ENCODE measurements around the gene PDLIM1. TPM values are rescaled to one million over a fixed set of nuclear protein-coding genes. Genes with fewer than 3 reads are reported as not detected.
A peak's percentile ranks its signal among the peaks of the same experiment; 100 is the strongest.

PDLIM1 gene
- total and polyA plus RNA-seq, 9 of the 15 experiments (the other 6 are each of a cell fraction or from before 2014, with no cell fraction given) = 19.8 to 164 (median 39.1) TPM

- TF ChIP-seq, protein P1, sequence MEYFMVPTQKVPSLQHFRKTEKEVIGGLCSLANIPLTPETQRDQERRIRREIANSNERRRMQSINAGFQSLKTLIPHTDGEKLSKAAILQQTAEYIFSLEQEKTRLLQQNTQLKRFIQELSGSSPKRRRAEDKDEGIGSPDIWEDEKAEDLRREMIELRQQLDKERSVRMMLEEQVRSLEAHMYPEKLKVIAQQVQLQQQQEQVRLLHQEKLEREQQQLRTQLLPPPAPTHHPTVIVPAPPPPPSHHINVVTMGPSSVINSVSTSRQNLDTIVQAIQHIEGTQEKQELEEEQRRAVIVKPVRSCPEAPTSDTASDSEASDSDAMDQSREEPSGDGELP (CRISPR knock-in tag; IDR thresholded peaks at IDR 0.05; ENCODE audit: borderline replicate concordance) = 0 out of 2 replicates have a peak, but pooled peaks have one; percentile 28
- TF ChIP-seq EHMT2 (IDR thresholded peaks at IDR 0.05) = no peak; the same call in 1 of the 2 replicates
- no peak for TF ChIP-seq NR2C1 (IDR thresholded peaks at IDR 0.05)
- TF ChIP-seq NR2C1 (tag; IDR thresholded peaks at IDR 0.05) = peak; percentile 33; the same call in 1 of the 2 replicates
- peak; percentile 29; the same call in 1 of the 2 replicates for TF ChIP-seq ZEB2 (IDR thresholded peaks at IDR 0.05)
- TF ChIP-seq RB1 (IDR thresholded peaks at IDR 0.05; ENCODE audit: low read depth) = no peak
- TF ChIP-seq PCBP2 (IDR thresholded peaks at IDR 0.05; ENCODE audit: low read depth, low read length, poor library complexity, severe bottlenecking) = no peak
- TF ChIP-seq ATF7 (IDR thresholded peaks at IDR 0.05) = no peak
Measured at GRCh38 chr10:95303535-95303934, 12.7 kb upstream of the PDLIM1 start (continued).

- CTCF ChIA-PET (ENCODE audit: low intra/inter-chr PET ratio) = no interaction called here
Measured at GRCh38 chr10:95300022-95300539, 9.3 kb upstream of the PDLIM1 start.

More at GRCh38 chr10:95300022-95300539, 9.3 kb upstream of the PDLIM1 start:
- DNase-seq (ENCODE audit: extremely low read depth in 1 of 4, low spot score in 3 of 4) (no peak), FAIRE-seq (no peak), ATAC-seq (no peak)
- no peaks in the 10 kb centered on the region for H3K79me2 ChIP-seq (ENCODE audit: control insufficient read depth, insufficient read depth, low read length)
- no peaks in the 10 kb centered on the region for H3K27me3 ChIP-seq (ENCODE audit: control insufficient read depth in 2 of 2, insufficient read depth in 2 of 2, low read length in 2 of 2)
- no peaks in the 10 kb centered on the region for H3K9me1 ChIP-seq (ENCODE audit: control insufficient read depth, insufficient read depth, low read length)
- no peaks in the 10 kb centered on the region for H4K20me1 ChIP-seq (replicated peaks; ENCODE audit: control insufficient read depth, insufficient read depth, low read length)
- H2AFZ ChIP-seq (ENCODE audit: low read depth, low read length) = 0 out of 2 replicates have a peak overlapping the region, but pooled peaks have one; percentile 32
- H3K9me3 ChIP-seq (replicated peaks; ENCODE audit: control insufficient read depth, insufficient read depth, low read depth, low read length) = no peaks in the 10 kb centered on the region
- no peak overlapping the region for H3K4me2 ChIP-seq (ENCODE audit: insufficient read depth, low read length)
- WGBS (ENCODE audit: insufficient coverage, low coverage, missing lambda C conversion rate) = 52% methylated on average over 3 of the region's 3 CpGs
- POLR2A ChIA-PET = no interaction called here
- no peak overlapping the region for H3K9ac ChIP-seq (ENCODE audit: insufficient read depth in 1 of 2, low read depth in 2 of 2, low read length in 2 of 2)
- intact Hi-C loops (cut with micrococcal nuclease) = no loop called here
- BruUV-seq (replicated peaks) = no TSS peak
- no peak overlapping the region for H3K27ac ChIP-seq (ENCODE audit: extremely low read depth, low read depth, low read length)
- no peaks in the 10 kb centered on the region for H3K36me3 ChIP-seq (ENCODE audit: control insufficient read depth, insufficient read depth, low read length)
- in situ Hi-C loops (cut with MboI) = no loop called here
- no peak for TF ChIP-seq EP400 (IDR thresholded peaks at IDR 0.05)
- TF ChIP-seq NFIC (IDR thresholded peaks at IDR 0.05) = peak; percentile 38
- no peak overlapping the region for H3K4me3 ChIP-seq
- peaks cover 41 to 46% of the 10 kb centered on the region in 2 experiments for H3K4me1 ChIP-seq (replicated peaks in 1 of 2; ENCODE audit: control insufficient read depth in 2 of 2, insufficient read depth in 2 of 2, low read length in 2 of 2)

Data from K562 (cell line).